ENCODE measurements around the gene MICAL2.

Gene MICAL2

DNA sequence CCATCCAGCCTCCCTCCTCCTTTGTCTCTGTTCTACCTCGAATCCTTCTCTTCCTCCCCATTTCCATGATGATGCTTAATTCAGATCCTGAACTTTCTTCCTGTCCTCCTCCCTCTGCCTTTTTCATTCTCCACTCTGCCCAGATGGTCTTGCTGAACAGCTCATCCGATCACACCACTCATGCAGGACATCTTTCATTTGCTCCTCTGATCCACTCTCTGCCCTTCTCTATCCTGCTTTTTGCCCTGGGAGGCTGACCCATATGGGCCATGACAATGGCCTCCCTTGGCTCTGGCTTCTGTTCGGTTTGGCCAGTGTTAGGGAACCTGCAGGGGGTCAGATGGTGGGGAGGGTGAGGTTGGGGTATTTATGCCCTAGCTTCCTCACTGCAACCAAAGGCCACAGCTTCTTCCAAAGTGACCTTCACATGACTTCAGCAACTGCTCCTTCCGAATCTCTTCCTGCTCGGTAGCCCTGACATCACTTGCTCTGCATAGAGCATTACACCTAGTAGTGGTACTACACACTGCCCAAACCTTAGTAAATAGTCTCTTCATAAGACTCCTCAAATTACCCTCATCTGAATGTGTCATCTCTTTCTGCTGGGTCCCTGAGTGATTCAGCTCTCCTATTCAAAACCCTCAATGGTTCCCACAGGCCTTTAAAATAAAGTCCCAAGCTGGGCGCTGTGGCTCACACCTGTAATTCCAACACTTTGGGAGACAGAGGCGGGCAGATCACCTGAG is 32.7 kb upstream of the MICAL2 start:
- DNase-seq (ENCODE audit: low spot score), result no peak

DNA sequence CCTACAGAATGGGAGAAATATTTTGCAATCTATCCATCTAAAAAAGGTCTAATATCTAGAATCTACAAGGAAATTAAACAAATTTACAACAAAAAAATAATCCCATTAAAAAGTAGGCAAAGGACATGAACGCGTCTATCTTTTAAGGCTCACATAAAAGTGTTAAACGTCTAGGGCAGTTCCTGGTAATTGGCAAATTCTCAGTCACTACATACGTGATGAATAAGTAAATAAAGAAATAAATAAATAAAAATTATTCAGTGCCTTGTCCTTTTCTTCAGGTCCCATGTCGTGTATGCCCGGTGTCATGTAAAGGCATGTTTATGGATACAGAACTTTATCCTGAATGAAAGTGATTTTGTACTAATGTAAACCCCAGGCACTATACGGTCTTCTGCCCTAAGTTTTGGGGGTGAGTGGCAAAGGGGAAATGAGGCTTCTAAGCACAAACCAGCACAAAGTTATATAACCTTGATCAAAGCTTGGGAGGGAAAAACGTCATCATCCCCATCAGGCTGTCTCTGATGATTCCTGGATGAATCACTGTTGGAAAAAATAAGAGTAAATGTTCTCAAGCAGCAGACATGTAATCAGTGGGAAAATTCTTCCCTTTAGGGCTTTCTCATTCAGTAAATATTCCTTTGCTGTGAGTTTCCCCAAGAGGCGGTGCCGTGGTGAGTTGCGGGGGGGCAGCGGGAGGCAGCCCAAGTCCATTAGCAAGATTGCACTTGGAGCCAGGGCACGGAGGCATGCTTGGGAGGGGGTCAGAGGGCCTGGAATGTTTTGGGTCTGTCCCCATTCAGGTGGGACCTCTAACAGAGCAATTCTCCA is 30.4 kb upstream of the MICAL2 start:
- peak; percentile 91 for DNase-seq (ENCODE audit: low spot score)

- no peak for DNase-seq (ENCODE audit: low spot score)
Measured at GRCh38 chr11:12083380-12083779, 27.0 kb upstream of the MICAL2 start.

GRCh38 chr11:12084256-12084655 is 26.1 kb upstream of the MICAL2 start:
- DNase-seq (ENCODE audit: low spot score), result no peak

GRCh38 chr11:12085371-12086251 is 24.8 kb upstream of the MICAL2 start:
- no peak for DNase-seq (ENCODE audit: low spot score)

DNA sequence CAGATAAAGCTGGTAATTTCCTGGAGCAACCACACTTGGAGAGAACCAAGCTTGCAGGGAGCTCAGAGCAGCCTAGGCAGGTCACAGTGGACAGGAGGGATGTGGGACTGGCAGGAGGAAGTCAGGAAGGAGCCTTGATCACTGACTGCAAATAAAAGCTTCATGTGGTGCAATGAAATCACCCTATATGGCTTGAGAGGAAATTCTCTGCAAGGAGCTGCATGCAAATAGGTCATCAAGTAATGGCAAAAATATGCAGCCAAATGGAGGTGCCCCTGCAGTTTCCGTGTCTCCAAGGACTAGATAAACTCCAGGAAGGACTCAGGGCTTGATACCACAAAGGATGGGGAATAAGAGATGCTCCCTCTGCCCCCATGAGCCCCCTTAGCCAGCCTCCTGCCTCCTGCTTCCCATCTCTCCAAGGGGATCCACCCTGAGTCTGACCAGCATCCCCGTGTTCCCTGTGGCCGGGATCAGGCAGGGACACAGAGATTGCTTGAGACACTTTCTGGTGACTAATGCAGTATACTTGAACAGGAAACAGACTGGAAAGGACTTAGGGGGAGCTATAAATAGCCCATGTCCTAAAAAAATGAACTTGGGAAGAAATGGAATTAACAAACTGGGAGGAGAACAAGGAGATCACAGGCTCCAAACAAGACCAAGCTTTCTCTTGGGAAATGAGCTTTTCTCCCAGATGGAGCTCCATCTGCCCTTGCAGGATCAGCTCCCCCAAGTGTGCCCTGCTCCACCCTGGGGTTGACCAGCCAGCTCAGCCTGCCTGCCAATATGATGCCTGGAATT is 23.9 kb upstream of the MICAL2 start:
- peak; percentile 59 for DNase-seq (ENCODE audit: low spot score)

GRCh38 chr11:12087075-12088004 is 23.1 kb upstream of the MICAL2 start:
- DNase-seq (ENCODE audit: low spot score), result no peak

- no peak for DNase-seq (ENCODE audit: low spot score)
Measured at GRCh38 chr11:12088047-12088481, 22.3 kb upstream of the MICAL2 start.

DNA sequence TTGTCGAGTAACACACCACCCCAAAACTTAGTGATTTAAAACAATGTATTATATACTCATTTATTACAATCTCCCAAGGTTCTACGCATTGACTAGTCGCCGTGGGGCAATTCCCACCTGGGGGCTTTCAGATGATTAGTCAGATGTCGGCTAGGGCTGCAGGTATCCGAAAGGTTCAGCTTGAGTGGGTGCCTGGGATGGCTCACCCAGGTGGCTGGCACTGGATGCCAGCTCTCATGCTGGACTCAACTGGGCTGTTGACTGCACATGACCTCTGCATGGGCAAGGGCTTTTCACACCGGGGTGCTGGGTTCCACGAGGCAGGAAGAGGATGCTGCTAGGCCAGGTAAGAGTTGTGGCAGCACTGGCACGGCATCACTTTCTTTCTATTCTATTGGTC is 21.9 kb upstream of the MICAL2 start:
- DNase-seq (ENCODE audit: low spot score), result no peak

DNA sequence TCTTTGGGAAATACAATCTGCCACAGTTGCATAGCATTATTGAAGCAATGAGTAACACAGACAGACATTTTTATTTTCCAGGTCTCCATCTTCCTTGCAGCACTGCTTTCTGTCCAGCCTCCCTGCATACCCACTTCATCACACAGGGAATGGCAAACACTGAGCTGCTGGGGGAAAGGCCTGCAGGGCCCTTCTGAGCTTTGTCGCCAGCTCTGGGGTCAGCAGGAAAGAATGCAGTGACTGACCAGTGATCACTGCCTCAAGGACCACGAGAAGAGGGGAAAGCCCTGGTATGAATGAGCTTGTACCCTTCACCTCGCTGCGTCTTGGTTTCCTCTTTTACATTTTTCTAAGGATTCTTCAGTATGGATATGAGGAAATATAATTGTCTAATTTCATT is 21.3 kb upstream of the MICAL2 start:
- no peak for DNase-seq (ENCODE audit: low spot score)

DNA sequence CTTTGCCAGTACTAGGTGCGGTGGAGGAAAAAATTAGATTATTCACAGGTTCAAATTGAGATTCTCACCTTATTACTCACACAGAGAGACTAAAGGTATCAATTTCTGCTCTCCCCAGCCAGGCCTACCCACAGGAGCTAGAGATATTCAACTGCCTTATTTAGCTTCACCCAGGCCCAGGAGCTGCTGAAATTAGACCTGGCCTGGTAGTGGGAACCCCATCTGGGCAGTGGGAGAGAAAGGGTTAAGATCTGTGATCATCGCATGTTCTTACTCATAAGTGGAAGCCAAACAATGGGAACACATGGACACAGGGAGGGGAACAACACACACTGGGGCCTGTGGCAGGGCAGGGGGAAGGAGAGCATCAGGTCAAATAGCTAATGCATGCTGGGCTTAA is 20.9 kb upstream of the MICAL2 start:
- no peak for DNase-seq (ENCODE audit: low spot score)

DNA sequence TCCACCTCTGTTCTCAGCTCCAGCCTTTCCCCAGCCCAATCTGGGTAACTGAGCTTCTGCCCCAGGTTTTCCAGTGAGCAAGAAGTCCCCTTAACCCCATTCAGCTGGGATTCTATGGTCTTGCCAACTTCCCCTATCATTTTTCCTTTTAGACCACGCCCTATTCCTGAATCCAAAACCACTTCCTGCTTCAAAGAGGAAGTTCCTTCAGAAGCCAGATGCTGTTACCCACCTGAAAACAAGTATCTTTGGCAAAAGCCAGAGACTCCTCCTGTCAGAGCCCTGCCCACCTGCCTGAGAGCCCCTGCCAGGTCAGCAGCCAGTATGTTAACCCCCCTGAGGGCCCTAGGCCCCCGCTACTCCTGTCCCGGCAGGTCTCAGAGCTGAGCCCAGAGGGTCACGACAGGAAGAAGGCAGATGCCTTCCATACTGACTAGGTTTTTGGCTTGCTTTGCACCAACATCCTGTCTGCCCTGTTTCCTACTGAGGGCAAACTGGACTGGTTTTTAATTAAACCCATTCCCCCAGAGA is 20.3 kb upstream of the MICAL2 start:
- DNase-seq (ENCODE audit: low spot score), result no peak

DNA sequence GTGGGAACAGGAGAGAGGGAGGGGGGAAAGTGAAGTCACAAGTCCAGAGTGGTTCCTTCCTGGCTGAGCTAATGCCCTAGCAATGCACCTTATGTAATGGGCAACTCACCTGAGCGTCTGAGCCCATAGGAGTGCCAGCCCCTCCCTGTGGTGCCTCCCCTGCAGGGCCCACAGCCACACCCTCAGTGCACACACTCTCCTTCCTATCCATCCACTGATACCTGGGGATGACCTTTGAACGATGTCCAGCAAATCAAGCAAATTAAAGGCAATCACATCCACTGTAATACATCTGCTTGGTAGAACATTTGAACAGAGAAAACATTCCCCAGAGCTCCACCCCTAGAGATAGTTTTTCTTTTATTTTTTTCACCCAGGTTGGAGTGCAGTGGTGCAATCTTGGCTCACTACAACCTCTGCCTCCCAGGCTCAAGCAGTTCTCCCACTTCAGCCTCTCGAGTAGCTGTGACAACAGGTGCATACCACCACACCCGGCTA is 19.6 kb upstream of the MICAL2 start:
- no peak for DNase-seq (ENCODE audit: low spot score)

DNA sequence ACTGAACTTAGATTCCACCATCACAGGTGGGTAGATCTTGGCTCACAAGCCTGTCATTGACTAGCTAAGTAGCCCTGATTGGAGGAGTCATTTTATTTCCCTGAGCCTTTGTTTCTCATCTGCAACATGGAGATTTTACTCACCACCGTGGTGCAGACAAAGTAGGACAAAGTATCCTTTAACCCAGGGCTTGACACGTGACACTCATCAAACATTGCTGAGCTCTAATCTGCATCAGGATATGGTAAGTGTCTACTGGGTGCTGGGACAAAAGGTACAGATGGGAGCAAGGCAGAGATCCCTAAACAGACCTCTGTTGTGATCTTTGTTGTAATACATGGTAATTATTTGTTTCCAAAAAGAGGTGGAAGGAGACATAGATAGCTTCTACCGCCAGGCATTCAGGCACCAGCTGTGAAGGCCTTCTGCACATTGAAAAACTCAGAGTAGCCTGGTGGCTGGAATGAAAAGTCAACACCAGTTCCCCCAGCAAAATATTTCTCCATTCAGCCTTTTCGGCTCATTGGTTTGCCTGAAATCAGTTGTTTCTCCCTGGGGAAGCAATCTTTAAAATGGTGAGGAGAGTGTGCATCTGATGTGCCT is 18.3 kb upstream of the MICAL2 start:
- DNase-seq (ENCODE audit: low spot score), result no peak

- peak; percentile 27 for DNase-seq (ENCODE audit: low spot score)
Measured at GRCh38 chr11:12092714-12093113, 17.7 kb upstream of the MICAL2 start.

DNA sequence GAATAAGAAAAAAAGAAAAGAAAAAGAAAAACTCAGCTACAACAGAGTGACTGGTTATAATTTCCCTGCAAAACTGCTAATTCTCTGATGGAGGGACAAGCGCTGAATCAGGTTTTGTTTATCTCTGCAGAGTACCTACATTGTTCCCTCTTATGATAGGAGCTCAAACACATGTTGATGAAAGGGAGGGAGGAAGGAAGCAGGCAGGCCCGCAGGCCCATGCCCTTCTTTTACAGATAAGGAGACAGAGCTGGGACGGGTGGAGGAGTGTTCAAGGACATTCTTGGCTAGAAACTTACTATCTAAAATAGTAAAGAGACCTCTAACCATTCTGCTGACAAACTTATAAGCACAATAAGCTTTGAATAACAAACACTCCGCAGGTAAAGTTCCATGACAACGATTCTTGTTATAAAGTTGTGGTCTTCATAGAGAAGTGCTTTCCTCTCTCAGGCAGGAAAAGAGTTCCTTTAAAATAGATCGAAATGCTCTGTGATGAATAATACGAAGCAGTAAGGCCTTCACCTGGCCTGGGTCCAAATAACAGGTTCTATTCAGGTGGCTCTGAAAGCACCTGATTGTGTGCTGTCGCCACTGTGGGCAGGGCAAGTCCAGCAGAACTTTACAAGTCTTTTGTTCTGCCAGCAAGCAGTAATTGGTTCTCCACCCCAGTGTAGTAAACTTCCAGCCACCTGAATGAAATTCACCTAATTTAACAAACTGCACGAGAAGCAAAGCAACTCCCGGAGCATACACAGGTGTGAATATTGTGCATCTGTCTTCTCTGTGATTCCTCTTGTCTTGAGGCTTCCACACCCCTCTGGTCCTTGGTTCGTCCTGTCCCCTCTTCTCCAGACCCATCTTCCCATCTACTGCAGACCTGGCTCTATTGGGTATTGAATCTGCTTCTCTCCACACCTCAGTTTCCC is 15.3 kb upstream of the MICAL2 start:
- no peak for DNase-seq (ENCODE audit: low spot score)

DNA sequence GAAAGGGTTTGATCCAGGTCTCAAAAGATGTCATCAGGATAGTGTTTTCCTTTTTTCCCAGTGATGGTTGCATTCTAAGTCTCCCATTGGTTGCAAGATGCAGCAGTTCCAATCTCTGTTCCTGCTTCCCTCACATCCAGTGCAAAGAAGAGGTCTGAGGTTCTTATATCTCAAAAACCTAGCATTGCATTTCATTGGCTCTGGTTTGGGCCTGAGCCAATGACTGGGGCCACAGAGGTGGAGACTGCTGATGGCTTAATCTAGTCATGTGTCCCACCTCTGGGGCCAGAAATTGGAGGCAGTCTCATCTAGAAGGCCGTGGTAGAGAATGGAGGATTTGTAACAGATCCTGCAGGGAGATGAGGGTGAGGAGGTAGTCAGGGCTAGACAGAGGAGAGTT is 13.2 kb upstream of the MICAL2 start:
- no peak for DNase-seq (ENCODE audit: low spot score)

DNA sequence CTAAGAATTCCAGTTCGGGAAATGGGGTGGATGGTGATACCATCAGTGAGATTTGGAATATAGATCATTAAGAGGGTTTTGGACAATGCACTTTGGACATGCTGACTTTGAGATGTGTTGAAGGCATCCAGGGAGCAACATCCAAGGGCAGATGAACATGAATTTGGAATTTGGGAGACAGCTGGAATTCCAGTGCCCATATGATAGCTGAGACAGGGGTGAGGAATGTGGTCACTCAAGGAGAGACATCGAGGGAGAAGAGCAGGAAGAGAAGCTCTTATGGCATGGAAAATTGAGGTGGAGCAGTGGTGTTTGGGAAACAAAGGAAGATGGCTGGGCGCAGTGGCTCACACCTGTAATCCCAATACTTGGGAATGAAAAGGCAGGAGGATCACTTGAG is 11.8 kb upstream of the MICAL2 start:
- no peak for DNase-seq (ENCODE audit: low spot score)

Measured in COLO829 (cell line).